ENCODE results near the gene C10orf143. TPM values are rescaled to one million over a fixed set of nuclear protein-coding genes. Genes with fewer than 3 reads are reported as not detected.

Gene C10orf143
- total and polyA plus RNA-seq, 2 of the 8 experiments (the other 6 are each of a cell fraction or from before 2014, with no cell fraction given), result 1.6 to 2.0 TPM

- no peak for TF ChIP-seq GTF2F1 (IDR thresholded peaks at IDR 0.05; ENCODE audit: borderline replicate concordance, low read depth, low read length)
- no peak for TF ChIP-seq ATF3 (IDR thresholded peaks at IDR 0.05; ENCODE audit: insufficient read depth, low read depth, low read length)
- TF ChIP-seq EP300 (IDR thresholded peaks at IDR 0.05; ENCODE audit: borderline replicate concordance in 1 of 2, low read depth in 2 of 2, low read length in 2 of 2), result no peak
- no peak for TF ChIP-seq HDAC6 (IDR thresholded peaks at IDR 0.05; ENCODE audit: low read depth, low read length)
- TF ChIP-seq BCL11A (IDR thresholded peaks at IDR 0.05; ENCODE audit: low read depth in 2 of 2, low read length in 2 of 2), result no peak
- TF ChIP-seq KDM5A (IDR thresholded peaks at IDR 0.05; ENCODE audit: low read length), result no peak
- TF ChIP-seq EGR1 (IDR thresholded peaks at IDR 0.05; ENCODE audit: borderline replicate concordance, low read depth, low read length), result no peak
- no peak for TF ChIP-seq TCF12 (IDR thresholded peaks at IDR 0.05; ENCODE audit: low read depth, low read length)
- no peak for TF ChIP-seq RNF2 (IDR thresholded peaks at IDR 0.05; ENCODE audit: borderline replicate concordance, low read depth, low read length, missing control alignments, poor library complexity, severe bottlenecking)
Observed at GRCh38 chr10:130140425-130140824, 29.8 kb upstream of the C10orf143 start (continued).

Data from H1 (cell line).